H1 (cell line): Measurements from ENCODE around the gene MAF. TPM values are rescaled to one million over a fixed set of nuclear protein-coding genes. Genes with fewer than 3 reads are reported as not detected.

Experiments used
- CTCF ChIA-PET: fragments of 300-600 bp; sonication (Branson Sonifier 250); formaldehyde crosslinking; loops from one replicate; lab custom pipeline; 2021; ENCODE audit not compliant: partially characterized antibody; lab: Charles Lee
- POLR2A ChIA-PET: fragments of 300-600 bp; sonication (Branson Sonifier 250); formaldehyde crosslinking; loops from one replicate; lab custom pipeline; 2021; ENCODE audit warnings: inconsistent platforms; ENCODE audit not compliant: partially characterized antibody; lab: Charles Lee
- DNase-seq, 2 experiments: peaks; one replicate each; pipeline versions ENCODE4 v3.0.0 to v3.0.0-alpha.2; 2010 to 2022; ENCODE audit warnings: low spot score in 2 of 2, low read depth in 1 of 2, mixed read lengths in 1 of 2
- FAIRE-seq: peaks from 2 replicates; lab custom pipeline; 2011; peaks lifted over from hg19 to GRCh38; lab: Jason Lieb, UNC
- H2AFZ ChIP-seq: 2 replicates; pipeline ENCODE4 v1.8.1; 2012; ENCODE audit warnings: low read length, inconsistent platforms
- H2AK5ac ChIP-seq: 2 replicates; pipeline ENCODE4 v1.6.1; 2013; ENCODE audit warnings: low read depth, low read length
- H2BK120ac ChIP-seq: replicated peaks from 2 replicates; pipeline ENCODE3; 2013; ENCODE audit warnings: low read depth, low read length, inconsistent platforms
- H2BK12ac ChIP-seq: 2 replicates; pipeline ENCODE4 v1.6.1; 2013; ENCODE audit warnings: low read depth, low read length
- H2BK15ac ChIP-seq: 2 replicates; pipeline ENCODE4 v1.6.1; 2013; ENCODE audit warnings: low read length
- H2BK20ac ChIP-seq: 2 replicates; pipeline ENCODE4 v1.6.1; 2013; ENCODE audit warnings: low read length
- H2BK5ac ChIP-seq: 2 replicates; pipeline ENCODE4 v1.6.1; 2013; ENCODE audit warnings: low read depth, low read length
- H3K14ac ChIP-seq: 2 replicates; pipeline ENCODE4 v1.6.1; 2013; ENCODE audit warnings: inconsistent platforms; ENCODE audit not compliant: insufficient read length
- H3K18ac ChIP-seq: 2 replicates; pipeline ENCODE4 v1.6.1; 2013; ENCODE audit warnings: low read length; ENCODE audit errors: extremely low read depth
- H3K23ac ChIP-seq: 2 replicates; pipeline ENCODE4 v1.6.1; 2013; ENCODE audit warnings: inconsistent platforms; ENCODE audit not compliant: insufficient read length
- H3K23me2 ChIP-seq: 2 replicates; pipeline ENCODE4 v1.6.1; 2013; ENCODE audit warnings: low read depth, low read length
- H3K27ac ChIP-seq: 2 replicates; pipeline ENCODE4 v1.6.1; 2011; ENCODE audit warnings: low read depth, low read length, inconsistent platforms
- H3K27me3 ChIP-seq, 4 experiments: replicated peaks in 1 of 4; 1 replicate in 1 of 4; 2 replicates in 3 of 4; pipeline versions ENCODE4 v1.6.1 to v1.8.1; 2011 to 2013; ENCODE audit warnings: low read length in 3 of 4, mild to moderate bottlenecking in 3 of 4, inconsistent platforms in 2 of 4, mixed read lengths in 2 of 4, moderate library complexity in 1 of 4; ENCODE audit not compliant: control insufficient read depth in 3 of 4, insufficient read depth in 3 of 4; ENCODE audit errors: extremely low read depth in 1 of 4
- H3K36me3 ChIP-seq, 4 experiments: 2 replicates each; pipeline versions ENCODE4 v1.6.1 to v1.8.1; 2011 to 2013; ENCODE audit warnings: mild to moderate bottlenecking in 4 of 4, low read length in 3 of 4, moderate library complexity in 2 of 4, control low read depth in 1 of 4, inconsistent platforms in 1 of 4; ENCODE audit not compliant: insufficient read depth in 4 of 4, control insufficient read depth in 2 of 4
- H3K4ac ChIP-seq: replicated peaks from 2 replicates; pipeline ENCODE3; 2013; ENCODE audit warnings: low read length, low read depth, mixed read lengths, inconsistent platforms; ENCODE audit not compliant: insufficient read length
- H3K4me1 ChIP-seq, 4 experiments: replicated peaks in 1 of 4; 1 replicate in 1 of 4; 2 replicates in 3 of 4; pipeline versions ENCODE4 v1.6.1 to v1.8.1; 2011 to 2013; ENCODE audit warnings: low read length in 3 of 4, inconsistent platforms in 2 of 4, mixed read lengths in 1 of 4; ENCODE audit not compliant: insufficient read depth in 4 of 4, control insufficient read depth in 3 of 4
- H3K4me2 ChIP-seq, 2 experiments: 2 replicates each; pipeline versions ENCODE4 v1.6.1 to v1.8.1; 2011 to 2013; ENCODE audit warnings: low read depth in 2 of 2, low read length in 2 of 2, control low read depth in 1 of 2, inconsistent platforms in 1 of 2, mild to moderate bottlenecking in 1 of 2; ENCODE audit not compliant: insufficient read depth in 1 of 2
- H3K4me3 ChIP-seq, 4 experiments: fragments of 200-600, 300-600 bp in 1 of 4; sonication (generic), shearing (Covaris generic), sonication (Bioruptor Twin) in 1 of 4; 2 replicates each; pipeline versions ENCODE4 v1.5.1 to v1.8.1; 2011 to 2016; ENCODE audit warnings: low read length in 4 of 4, low read depth in 3 of 4, control low read depth in 2 of 4, inconsistent platforms in 2 of 4, mild to moderate bottlenecking in 2 of 4, mixed read lengths in 1 of 4, moderate library complexity in 1 of 4; ENCODE audit not compliant: insufficient read depth in 2 of 4; ENCODE audit errors: extremely low read depth in 1 of 4
- H3K56ac ChIP-seq: replicated peaks from 2 replicates; pipeline ENCODE3; 2013; ENCODE audit warnings: low read depth, mild to moderate bottlenecking, mixed read lengths, low read length, inconsistent platforms; ENCODE audit not compliant: insufficient read length
- H3K79me1 ChIP-seq: 2 replicates; pipeline ENCODE4 v1.6.1; 2013; ENCODE audit warnings: low read depth, low read length, control low read depth
- H3K79me2 ChIP-seq, 2 experiments: 2 replicates each; pipeline versions ENCODE4 v1.6.1 to v1.8.1; 2012 to 2013; ENCODE audit warnings: low read length in 2 of 2, mild to moderate bottlenecking in 2 of 2, inconsistent platforms in 1 of 2; ENCODE audit not compliant: insufficient read depth in 2 of 2, control insufficient read depth in 1 of 2
- H3K9ac ChIP-seq, 4 experiments: replicated peaks in 1 of 4; 1 replicate in 1 of 4; 2 replicates in 3 of 4; pipeline versions ENCODE4 v1.6.1 to v1.8.1; 2011 to 2013; ENCODE audit warnings: low read depth in 3 of 4, low read length in 3 of 4, control low read depth in 2 of 4, mild to moderate bottlenecking in 2 of 4, moderate library complexity in 2 of 4, inconsistent platforms in 1 of 4; ENCODE audit errors: extremely low read depth in 1 of 4
- H3K9me3 ChIP-seq, 2 experiments: 2 replicates each; pipeline versions ENCODE4 v1.6.1 to v1.8.1; 2012 to 2013; ENCODE audit warnings: mild to moderate bottlenecking in 2 of 2, moderate library complexity in 2 of 2, control low read depth in 1 of 2, inconsistent platforms in 1 of 2, low read depth in 1 of 2, low read length in 1 of 2, mixed read lengths in 1 of 2; ENCODE audit not compliant: insufficient read depth in 2 of 2
- H4K20me1 ChIP-seq, 2 experiments: replicated peaks in 1 of 2; 2 replicates each; pipeline versions ENCODE3 to v1.8.1; 2011 to 2013; ENCODE audit warnings: inconsistent platforms in 2 of 2, low read length in 2 of 2, mild to moderate bottlenecking in 1 of 2; ENCODE audit not compliant: insufficient read depth in 2 of 2, control insufficient read depth in 1 of 2
- H4K5ac ChIP-seq: 2 replicates; pipeline ENCODE4 v1.6.1; 2013; ENCODE audit warnings: low read length, low read depth, mixed read lengths, inconsistent platforms; ENCODE audit not compliant: insufficient read length
- H4K8ac ChIP-seq: 2 replicates; pipeline ENCODE4 v1.8.0; 2013; ENCODE audit warnings: mild to moderate bottlenecking, moderate library complexity, low read length, inconsistent platforms; ENCODE audit not compliant: insufficient read depth; ENCODE audit errors: extremely low read depth
- H4K91ac ChIP-seq: replicated peaks from 2 replicates; pipeline ENCODE3; 2013; ENCODE audit warnings: low read length, mixed read lengths, inconsistent platforms; ENCODE audit not compliant: insufficient read length
- ASH2L ChIP-seq: fragments of 200-600, 300-600 bp; sonication (generic); IDR thresholded peaks from one replicate; pipeline ENCODE4 v1.7.1; 2017; ENCODE audit warnings: low read length
- BCL11A ChIP-seq, 2 experiments: IDR thresholded peaks; one replicate each; pipeline ENCODE4 v1.6.1; 2011; ENCODE audit warnings: low read depth in 2 of 2, low read length in 2 of 2, mild to moderate bottlenecking in 2 of 2
- CEBPB ChIP-seq: IDR thresholded peaks from 2 replicates; pipeline ENCODE4 v1.6.1; 2012; ENCODE audit warnings: low read depth, low read length
- CTBP2 ChIP-seq: IDR thresholded peaks from 2 replicates; pipeline ENCODE4 v1.7.0; 2011; ENCODE audit warnings: borderline replicate concordance, mild to moderate bottlenecking, moderate library complexity, mixed read lengths, low read length; ENCODE audit not compliant: insufficient read depth, insufficient read length
- EZH2 ChIP-seq: fragments of 200-600 bp; sonication (generic); IDR thresholded peaks from 2 replicates; pipeline ENCODE4 v1.7.1; 2012; ENCODE audit warnings: low read depth, mild to moderate bottlenecking, moderate library complexity, low read length, inconsistent platforms; ENCODE audit not compliant: severe bottlenecking
- GABPA ChIP-seq: IDR thresholded peaks from 2 replicates; pipeline ENCODE4 v1.6.1; 2011; ENCODE audit warnings: mild to moderate bottlenecking, low read length, moderate library complexity, borderline replicate concordance; ENCODE audit not compliant: insufficient read depth
- HDAC2 ChIP-seq, 2 experiments: fragments of 300-600 bp in 1 of 2; sonication (generic) in 1 of 2; IDR thresholded peaks; 2 replicates each; pipeline ENCODE4 v1.6.1; 2011 to 2012; ENCODE audit warnings: low read depth in 2 of 2, low read length in 2 of 2, mild to moderate bottlenecking in 2 of 2, moderate library complexity in 2 of 2, borderline replicate concordance in 1 of 2, inconsistent platforms in 1 of 2
- KDM1A ChIP-seq: fragments of 200-600, 300-600 bp; sonication (generic); IDR thresholded peaks from 2 replicates; pipeline ENCODE4 v1.7.1; 2016; ENCODE audit warnings: mild to moderate bottlenecking, low read length, borderline replicate concordance
- NANOG ChIP-seq: IDR thresholded peaks from 2 replicates; pipeline ENCODE4 v1.6.1; 2011; ENCODE audit warnings: low read length, low read depth, mild to moderate bottlenecking, inconsistent platforms; ENCODE audit not compliant: insufficient read depth, poor library complexity, severe bottlenecking
- TEAD4 ChIP-seq: IDR thresholded peaks from 2 replicates; pipeline ENCODE4 v1.6.1; 2012; ENCODE audit warnings: low read depth, low read length, inconsistent platforms, mixed read lengths
- WGBS, 2 experiments: shearing (Covaris generic) in 1 of 2; methylation state at CpG; one replicate each; pipeline versions ENCODE4 v1.1.6 to v1.1.7; 2013 to 2015; ENCODE audit warnings: low lambda C conversion rate in 2 of 2, mixed read lengths in 2 of 2, inconsistent platforms in 1 of 2, low coverage in 1 of 2, missing lambda C conversion rate in 1 of 2; ENCODE audit not compliant: insufficient replicate concordance in 2 of 2, insufficient coverage in 1 of 2, insufficient read length in 1 of 2; ENCODE audit errors: extremely low coverage in 1 of 2, missing lambda C conversion rate in 1 of 2; 5-methylcytosine and 5-hydroxymethylcytosine counted together
- polyA plus RNA-seq, 7 experiments: library from polyadenylated mRNA; depleted of rRNA in 3 of 7; stranded (reverse) in 5 of 7; unstranded in 2 of 7; fragments of >200 nt in 5 of 7; fragments of 200-250 nt in 2 of 7; gene quantifications; 1 replicate in 5 of 7; 2 replicates in 1 of 7; 4 replicates in 1 of 7; pipeline versions ENCODE4 v1.2.1 to v1.2.3, GENCODE V29; 2011 to 2013; ENCODE audit warnings: missing spikeins in 2 of 7, mixed read lengths in 2 of 7
- total RNA-seq: library from RNA; stranded (reverse); fragmentation: NEBNext Ultra II Directional; extraction: Animal tissue kit (Norgen Biotek cat#: 25700); gene quantifications from 2 replicates; pipeline ENCODE4 v1.2.1, GENCODE V29; 2021

The MAF gene
- total and polyA plus RNA-seq, 2 of the 8 experiments (the other 6 are each of a cell fraction or from before 2014, with no cell fraction given) = 1.3 to 2.7 TPM

- H3K14ac ChIP-seq = no peak overlapping the region
- H3K79me2 ChIP-seq = no peaks in the 10 kb centered on the region
- no peaks in the 10 kb centered on the region for H3K79me1 ChIP-seq
- no peak overlapping the region for H3K27ac ChIP-seq
- WGBS, 2 experiments = 93% methylated on average over 2 of the region's 2 CpGs; no CpG with 5 or more reads in 1 of the 2 experiments
- no peak overlapping the region for H2AFZ ChIP-seq
- H3K23ac ChIP-seq = no peak overlapping the region
- H2BK20ac ChIP-seq = no peak overlapping the region
- H3K4me1 ChIP-seq = no peaks in the 10 kb centered on the region
- no peak for FAIRE-seq
- H3K4ac ChIP-seq = no peak overlapping the region
- no peaks in the 10 kb centered on the region for H3K23me2 ChIP-seq
- no peak overlapping the region for H2AK5ac ChIP-seq
- H4K5ac ChIP-seq = no peak overlapping the region
- no peaks in the 10 kb centered on the region for H3K9me3 ChIP-seq
- H3K18ac ChIP-seq = no peak overlapping the region
- H3K4me2 ChIP-seq = no peak overlapping the region
- no peak overlapping the region for H3K56ac ChIP-seq
- no peaks in the 10 kb centered on the region for H3K27me3 ChIP-seq
- no peak overlapping the region for H2BK15ac ChIP-seq
- POLR2A ChIA-PET = no interaction called here
- H4K8ac ChIP-seq = no peak overlapping the region
- no peak overlapping the region for H2BK12ac ChIP-seq
- no peak overlapping the region for H3K4me3 ChIP-seq
- no peaks in the 10 kb centered on the region for H3K36me3 ChIP-seq
- H2BK120ac ChIP-seq = no peak overlapping the region
- H3K9ac ChIP-seq = peak overlapping the region in 1 of 4 experiments; percentile 14; a peak in 1 of 7 replicates
- CTCF ChIA-PET = no interaction called here
- DNase-seq = no peak
- H4K20me1 ChIP-seq = no peaks in the 10 kb centered on the region
- H4K91ac ChIP-seq = no peak overlapping the region
- no peak overlapping the region for H2BK5ac ChIP-seq
- TF ChIP-seq TEAD4 (no peak), GABPA (no peak), ASH2L (no peak), CEBPB (no peak), BCL11A (IDR thresholded peaks at IDR 0.05; ENCODE audit: low read depth in 2 of 2, low read length in 2 of 2) (no peak), KDM1A (no peak), HDAC2 (IDR thresholded peaks at IDR 0.05; ENCODE audit: borderline replicate concordance in 1 of 2, low read depth in 2 of 2, low read length in 2 of 2) (no peak), NANOG (no peak), EZH2 (no peak), CTBP2 (no peak)
Measured at GRCh38 chr16:79612207-79612606, 11.7 kb upstream of the MAF start.
